ENCODE data around the gene AADAT. TPM values are rescaled to one million over a fixed set of nuclear protein-coding genes. Genes with fewer than 3 reads are reported as not detected.

Gene AADAT
- total RNA-seq, 1 experiment from 2014 or later = 5.4 TPM

DNA sequence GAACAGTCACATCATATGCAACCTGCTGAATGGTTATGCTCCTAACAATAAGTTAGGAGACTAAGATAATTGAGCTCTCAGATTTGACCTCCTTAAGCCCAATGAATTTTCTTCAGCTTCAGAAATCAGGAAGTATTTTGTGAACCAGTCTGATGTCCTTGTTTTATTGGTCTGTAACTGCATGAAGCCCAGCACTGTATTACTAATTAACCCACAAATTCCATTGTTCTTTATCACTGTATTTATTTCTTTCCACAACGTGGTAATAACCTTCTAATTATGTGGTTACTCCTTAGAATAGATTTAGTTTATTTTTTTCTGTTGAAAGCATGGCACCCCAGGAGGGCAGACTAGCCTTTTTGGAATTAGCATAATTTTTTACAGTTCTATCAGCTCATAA is 59.6 kb downstream of the AADAT start:
- Histone ChIP-seq H3K4me1 (ENCODE audit: insufficient read depth, low read length, poor library complexity, severe bottlenecking) (peaks cover 3% of the 10 kb centered on the region), H3K27me3 (replicated peaks; ENCODE audit: insufficient read depth, low read depth, low read length, poor library complexity) (peaks cover 8% of the 10 kb centered on the region), H3K36me3 (ENCODE audit: insufficient read depth, low read length, poor library complexity, severe bottlenecking) (no peaks in the 10 kb centered on the region), H3K27ac (ENCODE audit: low read depth, low read length, poor library complexity, severe bottlenecking) (no peak overlapping the region), H3K4me3 (ENCODE audit: low read depth, low read length, poor library complexity, severe bottlenecking) (no peak overlapping the region), H3K9me3 (ENCODE audit: low read depth, low read length, poor library complexity, severe bottlenecking) (no peaks in the 10 kb centered on the region)
- POLR2A ChIA-PET (ENCODE audit: low non-redundant PET) = no interaction called here
- no TSS peak for BruUV-seq (replicated peaks)
- CTCF ChIA-PET = no interaction called here
- no peak for TF ChIP-seq EZH2 (IDR thresholded peaks at IDR 0.05; ENCODE audit: borderline replicate concordance, low read depth, low read length, poor library complexity, severe bottlenecking)
- TF ChIP-seq, protein P1, sequence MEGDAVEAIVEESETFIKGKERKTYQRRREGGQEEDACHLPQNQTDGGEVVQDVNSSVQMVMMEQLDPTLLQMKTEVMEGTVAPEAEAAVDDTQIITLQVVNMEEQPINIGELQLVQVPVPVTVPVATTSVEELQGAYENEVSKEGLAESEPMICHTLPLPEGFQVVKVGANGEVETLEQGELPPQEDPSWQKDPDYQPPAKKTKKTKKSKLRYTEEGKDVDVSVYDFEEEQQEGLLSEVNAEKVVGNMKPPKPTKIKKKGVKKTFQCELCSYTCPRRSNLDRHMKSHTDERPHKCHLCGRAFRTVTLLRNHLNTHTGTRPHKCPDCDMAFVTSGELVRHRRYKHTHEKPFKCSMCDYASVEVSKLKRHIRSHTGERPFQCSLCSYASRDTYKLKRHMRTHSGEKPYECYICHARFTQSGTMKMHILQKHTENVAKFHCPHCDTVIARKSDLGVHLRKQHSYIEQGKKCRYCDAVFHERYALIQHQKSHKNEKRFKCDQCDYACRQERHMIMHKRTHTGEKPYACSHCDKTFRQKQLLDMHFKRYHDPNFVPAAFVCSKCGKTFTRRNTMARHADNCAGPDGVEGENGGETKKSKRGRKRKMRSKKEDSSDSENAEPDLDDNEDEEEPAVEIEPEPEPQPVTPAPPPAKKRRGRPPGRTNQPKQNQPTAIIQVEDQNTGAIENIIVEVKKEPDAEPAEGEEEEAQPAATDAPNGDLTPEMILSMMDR (conservative IDR thresholded peaks at IDR 0.05; ENCODE audit: low read depth, low read length) = no peak
- no peak for DNase-seq (ENCODE audit: low spot score)
- intact Hi-C loops (cut with micrococcal nuclease; ENCODE audit: unreplicated experiment) = no loop called here

DNA sequence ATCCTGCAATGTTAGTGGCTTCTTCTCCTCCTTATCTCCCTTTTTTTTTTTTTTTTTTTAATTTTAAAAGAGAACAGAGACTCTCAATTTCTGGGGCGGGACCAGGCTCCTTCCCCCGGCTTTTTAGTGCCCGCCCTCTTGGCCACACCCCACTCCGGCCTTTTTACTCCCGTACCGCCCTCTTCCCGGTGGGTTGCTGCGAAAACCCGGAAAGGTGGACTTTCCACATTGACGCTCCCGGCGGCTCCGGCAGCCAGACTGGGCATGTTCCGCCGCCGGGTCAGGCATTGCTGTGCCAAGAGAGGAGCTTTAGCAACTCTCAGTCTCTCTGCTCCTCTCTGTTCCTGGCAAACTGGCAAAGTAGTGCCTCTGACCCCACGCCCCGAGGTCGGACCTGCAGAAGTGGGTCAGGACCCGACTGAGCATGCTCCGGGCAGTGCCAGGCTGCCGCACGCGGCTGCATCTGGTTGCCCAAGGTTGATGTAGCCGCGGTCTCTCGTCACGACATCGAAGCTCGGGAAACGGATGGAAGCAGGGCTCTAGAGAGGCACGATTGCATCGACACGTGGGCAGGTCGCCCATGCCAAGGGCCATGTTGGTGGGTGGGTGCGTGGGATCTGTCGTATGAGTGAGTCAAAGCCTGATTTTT is 62.5 kb downstream of the AADAT start:
- ChIA-PET CTCF (no interaction called here), POLR2A (ENCODE audit: low non-redundant PET) (no interaction called here)
- intact Hi-C loops (cut with micrococcal nuclease; ENCODE audit: unreplicated experiment) = loop anchor here (5.0 kb wide), 1 partner anchor 415 kb away; the partner anchor contains the start of gene NEK1
- no peaks in the 10 kb centered on the region for H3K9me3 ChIP-seq (ENCODE audit: low read depth, low read length, poor library complexity, severe bottlenecking)
- no TSS peak for BruUV-seq (replicated peaks)
- H3K27me3 ChIP-seq (replicated peaks; ENCODE audit: insufficient read depth, low read depth, low read length, poor library complexity) = peaks cover 12% of the 10 kb centered on the region
- H3K4me1 ChIP-seq (ENCODE audit: insufficient read depth, low read length, poor library complexity, severe bottlenecking) = peaks cover 3% of the 10 kb centered on the region
- DNase-seq (ENCODE audit: low spot score) = peak; percentile 95
- peak overlapping the region; percentile 64 for H3K4me3 ChIP-seq (ENCODE audit: low read depth, low read length, poor library complexity, severe bottlenecking)
- peak overlapping the region; percentile 87 for H3K27ac ChIP-seq (ENCODE audit: low read depth, low read length, poor library complexity, severe bottlenecking)
- H3K36me3 ChIP-seq (ENCODE audit: insufficient read depth, low read length, poor library complexity, severe bottlenecking) = no peaks in the 10 kb centered on the region
- TF ChIP-seq, protein P1 (conservative IDR thresholded peaks at IDR 0.05; ENCODE audit: low read depth, low read length) = no peak
- no peak for TF ChIP-seq EZH2 (IDR thresholded peaks at IDR 0.05; ENCODE audit: borderline replicate concordance, low read depth, low read length, poor library complexity, severe bottlenecking)

DNA sequence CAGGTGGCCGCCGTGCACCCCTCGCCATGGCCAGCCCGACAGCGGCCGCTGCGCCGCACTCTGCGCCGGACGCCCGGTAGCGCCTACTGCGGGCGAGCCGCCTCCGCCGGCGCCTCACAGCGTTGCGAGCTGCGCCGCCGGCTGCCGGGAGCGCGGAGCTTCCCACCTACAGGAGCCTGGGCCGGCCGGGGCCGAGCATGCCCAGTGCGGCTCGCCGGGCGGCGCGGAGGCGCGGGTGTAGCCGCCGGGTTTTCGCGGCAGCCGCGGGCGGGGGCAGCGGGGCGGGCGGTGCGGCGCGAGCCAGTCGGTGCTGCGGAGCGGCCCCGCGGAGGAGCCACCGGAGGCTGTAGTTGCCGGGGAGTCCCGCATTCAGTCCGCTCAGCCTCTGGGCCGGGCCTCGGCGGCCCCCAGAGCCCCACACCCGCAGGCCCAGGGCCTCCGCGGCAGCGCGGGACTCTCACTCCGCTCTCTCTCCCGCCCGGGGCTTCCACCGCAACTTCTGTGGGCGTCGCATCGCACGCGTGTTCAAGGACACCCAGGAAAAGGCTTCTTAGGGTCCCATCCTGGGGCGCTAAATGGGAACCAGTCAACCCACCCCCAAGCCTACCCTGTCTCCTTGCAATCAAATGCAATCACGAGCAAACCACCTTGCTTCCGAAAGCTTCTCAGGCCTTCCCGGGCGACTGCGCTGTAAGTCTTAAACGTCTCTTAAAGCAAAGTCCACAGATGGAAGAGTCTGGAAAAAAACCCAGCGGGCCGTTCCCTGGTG is 63.3 kb downstream of the AADAT start, which contains the start of gene MFAP3L:
Gene MFAP3L (minus strand): TSS at position 143 of the 769 bp plus-strand sequence. CDS start 20,518 bp downstream, outside the sequence.
- peaks cover 3% of the 10 kb centered on the region for H3K4me1 ChIP-seq (ENCODE audit: insufficient read depth, low read length, poor library complexity, severe bottlenecking)
- TF ChIP-seq, protein P1 (conservative IDR thresholded peaks at IDR 0.05; ENCODE audit: low read depth, low read length) = no peak
- TF ChIP-seq EZH2 (IDR thresholded peaks at IDR 0.05; ENCODE audit: borderline replicate concordance, low read depth, low read length, poor library complexity, severe bottlenecking) = no peak
- H3K27ac ChIP-seq (ENCODE audit: low read depth, low read length, poor library complexity, severe bottlenecking) = peak within 1 kb of the TSS; percentile 87
- intact Hi-C loops (cut with micrococcal nuclease; ENCODE audit: unreplicated experiment) = loop anchor here (5.0 kb wide), 1 partner anchor 414 kb away; the partner anchor contains the start of gene NEK1
- BruUV-seq (replicated peaks) = TSS peak; percentile 79
- H3K4me3 ChIP-seq (ENCODE audit: low read depth, low read length, poor library complexity, severe bottlenecking) = peak within 1 kb of the TSS; percentile 64
- DNase-seq (ENCODE audit: low spot score) = peak; percentile 94
- ChIA-PET POLR2A (ENCODE audit: low non-redundant PET) (no interaction called here), CTCF (interaction anchor here (0.6 to 1.0 kb wide), 3 partner anchors 24 to 216 kb away, joined by 3 read pairs; no protein-coding TSS in a partner anchor)
- no peaks in the 10 kb centered on the region for H3K36me3 ChIP-seq (ENCODE audit: insufficient read depth, low read length, poor library complexity, severe bottlenecking)
- H3K9me3 ChIP-seq (ENCODE audit: low read depth, low read length, poor library complexity, severe bottlenecking) = no peaks in the 10 kb centered on the region
- peaks cover 12% of the 10 kb centered on the region for H3K27me3 ChIP-seq (replicated peaks; ENCODE audit: insufficient read depth, low read depth, low read length, poor library complexity)

All from A673 (cell line).